K562 (cell line): ENCODE results near the gene UNC93B1. TPM values are rescaled to one million over a fixed set of nuclear protein-coding genes. Genes with fewer than 3 reads are reported as not detected.
A peak's percentile ranks its signal among the peaks of the same experiment; 100 is the strongest.

Experiments
- C11orf30 ChIP-seq: fragments of 450-650 bp; IDR thresholded peaks from 2 replicates; pipeline ENCODE4 v1.6.1; 2016; ENCODE audit warnings: low read depth, mild to moderate bottlenecking
- CBFA2T2 ChIP-seq: fragments of 450-650 bp; conservative IDR thresholded peaks from 2 replicates; pipeline ENCODE4 v1.6.1; 2017; ENCODE audit warnings: mild to moderate bottlenecking
- CHD4 ChIP-seq: fragments of 200-600 bp; sonication (generic); IDR thresholded peaks from 3 replicates; pipeline ENCODE4 v1.6.1; 2012; ENCODE audit warnings: low read depth, mild to moderate bottlenecking, mixed read lengths, low read length, inconsistent platforms; ENCODE audit not compliant: insufficient read depth, insufficient replicate concordance, poor library complexity, severe bottlenecking
- EP400 ChIP-seq: fragments of 450-650 bp; IDR thresholded peaks from 2 replicates; pipeline ENCODE4 v1.6.1; 2017; ENCODE audit warnings: antibody characterized with exemption, mild to moderate bottlenecking, moderate library complexity
- FOSL1 ChIP-seq: fragments of 200-800 bp; sonication (Bioruptor generic); conservative IDR thresholded peaks from 2 replicates; pipeline ENCODE4 v1.6.1; 2016; ENCODE audit warnings: missing genetic modification characterization, missing compliant biosample characterization
- FOXP1 ChIP-seq: sonication (generic); formaldehyde crosslinking; IDR thresholded peaks from 2 replicates; pipeline ENCODE4 v1.8.0; 2022; ENCODE audit warnings: mild to moderate bottlenecking, missing genetic modification reagents
- GMEB1 ChIP-seq: fragments of 250-450 bp; sonication (Bioruptor Pico); IDR thresholded peaks from 2 replicates; pipeline ENCODE4 v1.4.0; 2020; ENCODE audit warnings: mild to moderate bottlenecking
- MAFK ChIP-seq: IDR thresholded peaks from 2 replicates; pipeline ENCODE4 v1.6.1; 2011; ENCODE audit warnings: low read length, improper control_type of control experiment
- NCOA2 ChIP-seq, 2 experiments: fragments of 450-650 bp; IDR thresholded peaks; 2 replicates each; pipeline ENCODE4 v1.6.1; 2018; ENCODE audit warnings: mild to moderate bottlenecking in 2 of 2, moderate library complexity in 1 of 2; ENCODE audit not compliant: partially characterized antibody in 2 of 2
- OTX1 ChIP-seq: fragments of 450-650 bp; formaldehyde crosslinking; IDR thresholded peaks from 2 replicates; pipeline ENCODE4 v1.4.0; 2022; ENCODE audit warnings: mild to moderate bottlenecking
- PCBP2 ChIP-seq: fragments of 200-400 bp; formaldehyde crosslinking; IDR thresholded peaks from 2 replicates; pipeline ENCODE4 v1.6.1; 2018; ENCODE audit warnings: low read length, low read depth, mild to moderate bottlenecking, moderate library complexity; ENCODE audit not compliant: poor library complexity, severe bottlenecking
- PHF8 ChIP-seq: fragments of 200-600 bp; sonication (generic); IDR thresholded peaks from 2 replicates; pipeline ENCODE4 v1.6.1; 2012; ENCODE audit warnings: mixed run types, mild to moderate bottlenecking, inconsistent platforms, low read length, moderate library complexity, borderline replicate concordance
- RHOXF2B ChIP-seq: fragments of 250-450 bp; sonication (Bioruptor Pico); conservative IDR thresholded peaks from 2 replicates; pipeline ENCODE4 v1.5.1; 2021
- SETDB1 ChIP-seq: IDR thresholded peaks from one replicate; pipeline ENCODE4 v1.6.1; 2012; ENCODE audit warnings: low read length, control low read depth, inconsistent platforms
- SPI1 ChIP-seq: IDR thresholded peaks from 2 replicates; pipeline ENCODE4 v1.6.1; 2011; ENCODE audit warnings: low read depth, low read length, control low read depth, borderline replicate concordance
- STAT5A ChIP-seq: IDR thresholded peaks from 2 replicates; pipeline ENCODE4 v1.6.1; 2012; ENCODE audit warnings: low read length, inconsistent platforms, borderline replicate concordance
- SUPT5H ChIP-seq: fragments of 450-650 bp; IDR thresholded peaks from 2 replicates; pipeline ENCODE4 v1.6.1; 2016
- TAL1 ChIP-seq: fragments of 450-650 bp; IDR thresholded peaks from 2 replicates; pipeline ENCODE4 v1.6.1; 2016; ENCODE audit warnings: mild to moderate bottlenecking
- TCF3 ChIP-seq: sonication (generic); formaldehyde crosslinking; IDR thresholded peaks from 2 replicates; pipeline ENCODE4 v1.4.0; 2020; ENCODE audit warnings: mild to moderate bottlenecking, missing genetic modification reagents
- TEAD2 ChIP-seq: fragments of 450-650 bp; IDR thresholded peaks from 2 replicates; pipeline ENCODE4 v1.6.1; 2016; ENCODE audit warnings: missing genetic modification characterization, control low read depth, missing compliant biosample characterization
- TRIM28 ChIP-seq: fragments of 450-650 bp; IDR thresholded peaks from 2 replicates; pipeline ENCODE4 v1.6.1; 2017
- UBTF ChIP-seq, 2 experiments: IDR thresholded peaks; 2 replicates each; pipeline ENCODE4 v1.6.1; 2012; ENCODE audit warnings: improper control_type of control experiment in 2 of 2, low read depth in 2 of 2, low read length in 2 of 2, borderline replicate concordance in 1 of 2
- ZBTB9 ChIP-seq: fragments of 450-650 bp; formaldehyde crosslinking; IDR thresholded peaks from 2 replicates; pipeline ENCODE4 v1.4.0; 2020; ENCODE audit warnings: mild to moderate bottlenecking, moderate library complexity
- ZNF121 ChIP-seq: sonication (generic); formaldehyde crosslinking; conservative IDR thresholded peaks from 2 replicates; pipeline ENCODE4 v1.8.0; 2022; ENCODE audit warnings: missing genetic modification reagents
- ZNF384 ChIP-seq: IDR thresholded peaks from 2 replicates; pipeline ENCODE4 v1.6.1; 2012; ENCODE audit warnings: low read depth, low read length, improper control_type of control experiment
- ZNF57 ChIP-seq: fragments of 450-650 bp; formaldehyde crosslinking; IDR thresholded peaks from 2 replicates; pipeline ENCODE4 v1.4.0; 2020; ENCODE audit warnings: mild to moderate bottlenecking, moderate library complexity
- ZNF644 ChIP-seq: fragments of 200-800 bp; sonication (Bioruptor generic); IDR thresholded peaks from 2 replicates; pipeline ENCODE4 v1.6.1; 2016; ENCODE audit warnings: low read depth, missing genetic modification characterization, missing compliant biosample characterization
- polyA plus RNA-seq, 8 experiments: library from polyadenylated mRNA; depleted of rRNA in 4 of 8; stranded (reverse) in 5 of 8; unstranded in 3 of 8; fragments of >200 nt; fragmentation: Nextera tagmentation in 2 of 8; fragmentation: Illumina TruSeq in 1 of 8; extraction: Ambion mirVana in 2 of 8; extraction: Trizol in 1 of 8; gene quantifications; 2 replicates each; pipeline versions ENCODE4 v1.2.1 to v1.2.3, GENCODE V29; 2011 to 2014; ENCODE audit warnings: inconsistent platforms in 1 of 8, missing spikeins in 1 of 8
- total RNA-seq, 7 experiments: library from RNA; depleted of rRNA in 6 of 7; stranded (reverse); fragments of >200 nt in 6 of 7; fragmentation: Illumina TruSeq in 2 of 7; extraction: Trizol in 2 of 7; gene quantifications; 2 replicates each; pipeline versions ENCODE4 v1.2.1 to v1.2.3, GENCODE V29; 2011 to 2021; ENCODE audit warnings: low replicate concordance in 1 of 7

UNC93B1 gene
- total and polyA plus RNA-seq, 9 of the 15 experiments (the other 6 are each of a cell fraction or from before 2014, with no cell fraction given): 0.10 to 13.6 (median 6.5) TPM

- TF ChIP-seq CHD4 (no peak), OTX1 (CRISPR knock-in tag) (no peak), ZNF121 (CRISPR knock-in tag) (no peak), ZBTB9 (CRISPR knock-in tag) (no peak), UBTF (IDR thresholded peaks at IDR 0.05; ENCODE audit: borderline replicate concordance in 1 of 2, low read depth in 2 of 2, low read length in 2 of 2) (no peak), C11orf30 (no peak), FOXP1 (CRISPR knock-in tag) (peak; percentile 35; the same call in 1 of the 2 replicates), TAL1 (no peak), PCBP2 (no peak), ZNF644 (tag) (no peak), SETDB1 (no peak), ZNF57 (CRISPR knock-in tag) (no peak), STAT5A (no peak), PHF8 (no peak), GMEB1 (CRISPR knock-in tag) (no peak), FOSL1 (tag) (no peak), ZNF384 (no peak), CBFA2T2 (no peak), TRIM28 (no peak), SUPT5H (peak; percentile 35; the same call in 1 of the 2 replicates), RHOXF2B (CRISPR knock-in tag) (no peak), MAFK (no peak), SPI1 (peak; percentile 49; the same call in 1 of the 2 replicates), NCOA2 (IDR thresholded peaks at IDR 0.05; ENCODE audit: partially characterized antibody in 2 of 2) (no peak), TEAD2 (tag) (no peak), EP400 (no peak), TCF3 (no peak)
These were observed 32.9 kb upstream of the UNC93B1 start (continued) for GRCh38 chr11:68036717-68037239.
